Hepatocyte (in vitro differentiated cells): ENCODE results near the gene FOXA1. TPM values are rescaled to one million over a fixed set of nuclear protein-coding genes. Genes with fewer than 3 reads are reported as not detected.

ENCODE experiments used
- DNase-seq: peaks from one replicate; pipeline ENCODE4 v3.0.0-alpha.2; 2016; ENCODE audit warnings: low spot score
- H2AFZ ChIP-seq: fragments of 200-600 bp; sonication (generic); 2 replicates; pipeline ENCODE4 v1.6.0; 2016; ENCODE audit warnings: antibody characterized with exemption, mild to moderate bottlenecking
- H3K27ac ChIP-seq: fragments of 200-600 bp; sonication (generic); 2 replicates; pipeline ENCODE4 v1.5.1; 2016; ENCODE audit warnings: mild to moderate bottlenecking
- H3K27me3 ChIP-seq: fragments of 200-600 bp; sonication (generic); 2 replicates; pipeline ENCODE4 v1.6.1; 2016
- H3K36me3 ChIP-seq: fragments of 200-600 bp; sonication (generic); replicated peaks from 2 replicates; pipeline ENCODE4 v1.5.1; 2016; ENCODE audit warnings: low read depth; ENCODE audit not compliant: insufficient read depth
- H3K4me1 ChIP-seq: fragments of 200-600 bp; sonication (generic); 2 replicates; pipeline ENCODE4 v1.5.1; 2016; ENCODE audit warnings: mild to moderate bottlenecking, moderate library complexity; ENCODE audit not compliant: insufficient read depth
- H3K4me2 ChIP-seq: fragments of 200-600 bp; sonication (generic); 2 replicates; pipeline ENCODE4 v1.6.0; 2016
- H3K4me3 ChIP-seq: fragments of 200-600 bp; sonication (generic); 2 replicates; pipeline ENCODE4 v1.5.1; 2016; ENCODE audit warnings: mild to moderate bottlenecking
- H3K79me2 ChIP-seq: fragments of 200-600 bp; sonication (generic); 2 replicates; pipeline ENCODE4 v1.6.0; 2017; ENCODE audit warnings: mild to moderate bottlenecking
- H3K9me2 ChIP-seq: fragments of 200-600 bp; sonication (generic); replicated peaks from 2 replicates; pipeline ENCODE4 v1.6.0; 2017; ENCODE audit warnings: mild to moderate bottlenecking; ENCODE audit not compliant: insufficient read depth
- H3K9me3 ChIP-seq: fragments of 200-600 bp; sonication (generic); 2 replicates; pipeline ENCODE4 v1.5.1; 2016; ENCODE audit warnings: low read depth, mild to moderate bottlenecking
- H4K20me1 ChIP-seq: fragments of 200-600 bp; sonication (generic); 2 replicates; pipeline ENCODE4 v1.6.0; 2016; ENCODE audit warnings: mild to moderate bottlenecking; ENCODE audit not compliant: insufficient read depth, poor library complexity, severe bottlenecking
- CTCF ChIP-seq: fragments of 200-600 bp; sonication (generic); IDR thresholded peaks from 2 replicates; pipeline ENCODE4 v1.5.1; 2016; ENCODE audit warnings: antibody characterized with exemption, mild to moderate bottlenecking; ENCODE audit not compliant: poor library complexity
- EZH2 ChIP-seq: fragments of 200-600 bp; sonication (generic); IDR thresholded peaks from 2 replicates; pipeline ENCODE4 v1.6.1; 2016; ENCODE audit warnings: antibody characterized with exemption, mild to moderate bottlenecking, borderline replicate concordance
- EZH2phosphoT487 ChIP-seq: fragments of 200-600 bp; sonication (generic); IDR thresholded peaks from one replicate; pipeline ENCODE4 v1.6.1; 2018; ENCODE audit warnings: antibody characterized with exemption, mild to moderate bottlenecking, low read depth, moderate library complexity; ENCODE audit not compliant: unreplicated experiment, severe bottlenecking
- WGBS: methylation state at CpG from one replicate; pipeline ENCODE4 v1.1.6; 2016; ENCODE audit warnings: low lambda C conversion rate; ENCODE audit errors: missing lambda C conversion rate; 5-methylcytosine and 5-hydroxymethylcytosine counted together
- polyA plus RNA-seq: library from polyadenylated mRNA; unstranded; fragments of >200 nt; fragmentation: Nextera tagmentation; extraction: Ambion mirVana; gene quantifications from 2 replicates; pipeline ENCODE4 v1.2.1, GENCODE V29; 2016
- total RNA-seq: library from RNA; depleted of rRNA; stranded (reverse); fragments of >200 nt; gene quantifications from 2 replicates; pipeline ENCODE4 v1.2.3, GENCODE V29; 2014

Gene FOXA1
- total and polyA plus RNA-seq, 2 experiments from 2014 or later: 85.7 to 89.2 TPM

DNA sequence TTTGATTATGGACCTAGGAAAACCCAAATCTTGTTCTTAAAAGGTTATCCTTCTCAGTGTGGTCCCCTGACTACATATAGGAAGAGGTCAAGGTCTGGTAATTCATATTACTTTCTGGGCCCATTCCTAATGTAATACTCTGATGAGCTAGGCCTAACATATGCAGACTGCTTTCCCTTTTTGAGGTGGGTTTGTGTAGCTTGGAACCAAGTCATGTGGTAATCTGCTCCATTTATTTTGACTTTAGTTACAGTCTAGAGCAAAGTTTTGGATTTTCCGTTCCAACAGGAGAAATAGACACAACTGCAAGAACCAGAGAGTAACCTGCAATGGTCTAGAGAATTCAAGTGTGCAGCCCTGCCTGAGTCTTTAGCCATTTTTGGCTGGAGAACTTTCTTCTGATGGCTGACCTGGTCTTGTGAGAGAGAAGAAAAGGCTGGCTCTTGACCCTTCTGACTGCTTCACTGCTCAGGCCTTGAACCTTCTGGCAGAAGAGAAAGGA is 22.9 kb upstream of the FOXA1 start:
- peaks cover 10% of the 10 kb centered on the region for H3K79me2 ChIP-seq
- no peak overlapping the region for H2AFZ ChIP-seq
- no peak overlapping the region for H3K4me3 ChIP-seq
- H3K9me3 ChIP-seq: peaks cover 11% of the 10 kb centered on the region
- no peaks in the 10 kb centered on the region for H3K36me3 ChIP-seq
- DNase-seq: no peak
- H3K27me3 ChIP-seq: peaks cover 4% of the 10 kb centered on the region
- H3K27ac ChIP-seq: no peak overlapping the region
- no peaks in the 10 kb centered on the region for H3K9me2 ChIP-seq
- 100% methylated on average over 1 of the region's 1 CpG for WGBS
- TF ChIP-seq EZH2: no peak
- TF ChIP-seq CTCF: no peak
- no peak for TF ChIP-seq EZH2phosphoT487
- H3K4me1 ChIP-seq: no peaks in the 10 kb centered on the region
- H3K4me2 ChIP-seq: no peak overlapping the region
- H4K20me1 ChIP-seq: no peaks in the 10 kb centered on the region

DNA sequence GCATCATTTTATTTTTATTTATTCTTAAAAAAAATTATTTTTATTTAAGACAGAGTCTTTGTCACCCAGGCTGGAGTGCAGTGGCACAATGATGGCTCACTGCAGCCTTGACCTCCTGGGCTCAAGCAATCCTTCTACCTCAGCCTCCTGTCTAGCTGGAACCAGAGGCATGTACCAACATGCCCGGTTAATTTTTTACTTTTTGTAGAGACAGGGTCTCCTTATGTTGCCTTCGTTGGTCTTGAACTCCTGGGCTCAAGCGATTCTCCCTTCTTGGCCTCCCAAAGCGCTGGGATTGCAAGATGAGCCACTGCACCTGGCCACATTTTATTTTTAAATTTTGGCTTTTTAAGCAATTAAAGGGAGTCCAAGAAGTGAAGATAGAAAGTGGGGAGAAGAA is 21.8 kb upstream of the FOXA1 start:
- H3K4me3 ChIP-seq: no peak overlapping the region
- H3K9me2 ChIP-seq: no peaks in the 10 kb centered on the region
- no peaks in the 10 kb centered on the region for H4K20me1 ChIP-seq
- no peak for TF ChIP-seq CTCF
- TF ChIP-seq EZH2: no peak
- no peak for TF ChIP-seq EZH2phosphoT487
- peaks cover 14% of the 10 kb centered on the region for H3K9me3 ChIP-seq
- peaks cover 10% of the 10 kb centered on the region for H3K79me2 ChIP-seq
- no peak overlapping the region for H3K27ac ChIP-seq
- H2AFZ ChIP-seq: no peak overlapping the region
- no peak for DNase-seq
- no peak overlapping the region for H3K4me2 ChIP-seq
- peaks cover 4% of the 10 kb centered on the region for H3K27me3 ChIP-seq
- no peaks in the 10 kb centered on the region for H3K36me3 ChIP-seq
- WGBS: 90% methylated on average over 4 of the region's 4 CpGs
- H3K4me1 ChIP-seq: no peaks in the 10 kb centered on the region

DNA sequence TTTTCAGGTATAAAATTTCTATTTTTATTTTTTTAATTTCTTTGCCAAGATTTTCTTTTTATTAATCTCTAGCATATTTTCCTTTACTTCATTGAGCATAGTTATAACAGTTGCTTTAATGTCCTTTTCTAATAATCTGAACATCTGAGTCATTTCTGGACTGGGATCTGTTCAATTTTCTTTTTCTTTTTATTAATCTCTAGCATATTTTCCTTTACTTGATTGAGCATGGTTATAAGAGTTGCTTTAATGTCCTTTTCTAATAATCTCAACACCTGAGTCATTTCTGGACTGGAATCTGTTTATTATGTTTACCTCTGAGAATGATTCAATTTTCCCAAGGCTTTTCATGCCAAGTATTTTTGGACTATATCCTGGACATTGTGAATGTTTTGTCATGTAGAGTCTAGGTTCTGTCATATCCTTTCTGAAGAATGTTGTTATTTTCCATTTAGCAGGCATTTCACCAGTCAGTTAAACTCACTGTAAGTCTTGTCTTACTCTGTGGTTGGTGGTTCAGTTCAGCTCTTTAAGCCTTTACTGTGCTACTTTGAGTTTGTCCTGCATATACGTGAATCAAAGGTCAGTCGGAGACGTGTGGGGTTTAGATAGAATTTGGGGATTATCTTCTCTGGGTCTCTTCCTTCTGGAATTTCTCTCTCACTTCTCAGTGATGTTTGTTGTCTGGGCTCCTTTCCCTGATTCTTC is 20.7 kb upstream of the FOXA1 start:
- Histone ChIP-seq H3K27ac (no peak overlapping the region), H3K79me2 (peaks cover 8% of the 10 kb centered on the region), H3K36me3 (no peaks in the 10 kb centered on the region), H3K4me2 (no peak overlapping the region), H4K20me1 (no peaks in the 10 kb centered on the region), H3K27me3 (no peaks in the 10 kb centered on the region), H3K9me3 (peaks cover 14% of the 10 kb centered on the region), H3K4me3 (no peak overlapping the region), H3K4me1 (no peaks in the 10 kb centered on the region), H3K9me2 (no peaks in the 10 kb centered on the region), H2AFZ (no peak overlapping the region)
- no peak for TF ChIP-seq CTCF
- no peak for TF ChIP-seq EZH2phosphoT487
- no peak for TF ChIP-seq EZH2
- whole genome bisulfite sequencing: 97% methylated on average over 3 of the region's 3 CpGs
- DNase-seq: no peak
